Neuronal stem cell (in vitro differentiated cells): ENCODE data around the gene SDHAF2.
"Not testable (repeated sequence)": the region's sequence is repeated elsewhere in the genome, so short reads cannot be mapped to it uniquely, and the experiment has no call there.

Experiments
- DNase-seq: peaks from one replicate; pipeline ENCODE4 v3.0.0-alpha.2; 2013; ENCODE audit warnings: low spot score
- H2AFZ ChIP-seq: one replicate; pipeline ENCODE4 v1.6.1; 2013; ENCODE audit warnings: mild to moderate bottlenecking, low read length, inconsistent platforms
- H2AK5ac ChIP-seq: 2 replicates; pipeline ENCODE4 v1.6.1; 2013; ENCODE audit warnings: low read depth, mild to moderate bottlenecking, inconsistent platforms, low read length, moderate library complexity, mixed read lengths
- H2BK120ac ChIP-seq: 2 replicates; pipeline ENCODE4 v1.6.1; 2013; ENCODE audit warnings: low read depth, mild to moderate bottlenecking, inconsistent platforms, low read length, moderate library complexity, mixed read lengths
- H2BK12ac ChIP-seq: one replicate; pipeline ENCODE4 v1.6.1; 2013; ENCODE audit warnings: low read length, inconsistent platforms
- H2BK15ac ChIP-seq: 2 replicates; pipeline ENCODE4 v1.6.1; 2013; ENCODE audit warnings: mild to moderate bottlenecking, low read length, inconsistent platforms, mixed read lengths
- H2BK5ac ChIP-seq: one replicate; pipeline ENCODE4 v1.6.1; 2013; ENCODE audit warnings: inconsistent platforms, mild to moderate bottlenecking, low read length, moderate library complexity
- H3K14ac ChIP-seq: one replicate; pipeline ENCODE4 v1.6.1; 2013; ENCODE audit warnings: low read length, inconsistent platforms
- H3K18ac ChIP-seq: 2 replicates; pipeline ENCODE4 v1.6.1; 2013; ENCODE audit warnings: low read length, inconsistent platforms
- H3K23ac ChIP-seq: 2 replicates; pipeline ENCODE4 v1.6.1; 2013; ENCODE audit warnings: low read depth, mild to moderate bottlenecking, mixed read lengths, low read length, inconsistent platforms; ENCODE audit not compliant: poor library complexity
- H3K27ac ChIP-seq: replicated peaks from 3 replicates; pipeline ENCODE4 v1.5.1; 2013; ENCODE audit warnings: low read length, inconsistent platforms
- H3K27me3 ChIP-seq, 3 experiments: 2 replicates each; pipeline ENCODE4 v1.6.1; 2013; ENCODE audit warnings: low read length in 3 of 3, mild to moderate bottlenecking in 2 of 3, inconsistent platforms in 1 of 3, low read depth in 1 of 3, mixed read lengths in 1 of 3, moderate library complexity in 1 of 3; ENCODE audit not compliant: control insufficient read depth in 3 of 3, insufficient read depth in 3 of 3
- H3K36me3 ChIP-seq, 2 donors: replicated peaks in 1 of 2; 2 replicates each; pipeline ENCODE4 v1.6.1; 2013; ENCODE audit warnings: low read length in 2 of 2; ENCODE audit not compliant: control insufficient read depth in 2 of 2, insufficient read depth in 2 of 2
- H3K4ac ChIP-seq: 2 replicates; pipeline ENCODE4 v1.6.1; 2013; ENCODE audit warnings: inconsistent platforms, mild to moderate bottlenecking, low read length, moderate library complexity
- H3K4me1 ChIP-seq, 2 donors: 1 replicate in 1 of 2; 2 replicates in 1 of 2; pipeline ENCODE4 v1.6.1; 2013; ENCODE audit warnings: low read length in 2 of 2, low read depth in 1 of 2; ENCODE audit not compliant: control insufficient read depth in 2 of 2, insufficient read depth in 1 of 2
- H3K4me2 ChIP-seq: one replicate; pipeline ENCODE4 v1.6.1; 2013; ENCODE audit warnings: mild to moderate bottlenecking, low read length, inconsistent platforms; ENCODE audit not compliant: insufficient read depth, poor library complexity, severe bottlenecking
- H3K4me3 ChIP-seq, 2 donors: 2 replicates each; pipeline ENCODE4 v1.5.1; 2013; ENCODE audit warnings: low read length in 2 of 2, mild to moderate bottlenecking in 2 of 2, inconsistent platforms in 1 of 2, moderate library complexity in 1 of 2
- H3K79me1 ChIP-seq: one replicate; pipeline ENCODE4 v1.6.1; 2013; ENCODE audit warnings: low read depth, mild to moderate bottlenecking, inconsistent platforms, low read length, moderate library complexity
- H3K9ac ChIP-seq: one replicate; pipeline ENCODE4 v1.6.1; 2013; ENCODE audit warnings: mild to moderate bottlenecking, low read depth, low read length, inconsistent platforms; ENCODE audit not compliant: poor library complexity
- H3K9me3 ChIP-seq, 2 donors: replicated peaks in 1 of 2; 2 replicates each; pipeline versions ENCODE3 to v1.6.1; 2013; ENCODE audit warnings: low read length in 2 of 2, mild to moderate bottlenecking in 2 of 2, inconsistent platforms in 1 of 2, low read depth in 1 of 2, mixed read lengths in 1 of 2, moderate library complexity in 1 of 2; ENCODE audit not compliant: control insufficient read depth in 2 of 2, insufficient read depth in 1 of 2
- H4K8ac ChIP-seq: one replicate; pipeline ENCODE4 v1.6.1; 2013; ENCODE audit warnings: low read depth, mild to moderate bottlenecking, inconsistent platforms, low read length, moderate library complexity
- H4K91ac ChIP-seq: one replicate; pipeline ENCODE4 v1.6.1; 2013; ENCODE audit warnings: low read length, low read depth, mild to moderate bottlenecking, inconsistent platforms; ENCODE audit not compliant: poor library complexity
- WGBS, 2 donors: extraction: QIAGEN DNeasy Blood & Tissue Kit; methylation state at CpG; one replicate each; pipeline ENCODE4 v1.1.7; 2013; ENCODE audit warnings: missing lambda C conversion rate in 2 of 2, mixed read lengths in 1 of 2; ENCODE audit not compliant: insufficient read length in 2 of 2, insufficient replicate concordance in 1 of 2; ENCODE audit errors: extremely low coverage in 2 of 2; 5-methylcytosine and 5-hydroxymethylcytosine counted together

Gene SDHAF2

GRCh38 chr11:61430839-61431238, 915 bp downstream of the SDHAF2 start:
- not testable (repeated sequence) for H2AK5ac ChIP-seq, H4K8ac ChIP-seq, H2BK12ac ChIP-seq, H3K23ac ChIP-seq, H2BK120ac ChIP-seq, H3K14ac ChIP-seq, H3K79me1 ChIP-seq, H3K4ac ChIP-seq, H2BK15ac ChIP-seq, H2AFZ ChIP-seq, H4K91ac ChIP-seq, H3K27ac ChIP-seq, DNase-seq, H3K27me3 ChIP-seq, H2BK5ac ChIP-seq, H3K9ac ChIP-seq, H3K4me1 ChIP-seq, H3K18ac ChIP-seq, H3K9me3 ChIP-seq
- peaks cover 17 to 59% of the 10 kb centered on the region in 2 donors for H3K36me3 ChIP-seq
- peak overlapping the region; percentile 11 for H3K4me2 ChIP-seq
- H3K4me3 ChIP-seq: peak overlapping the region in 1 of 2 donors; percentile 60
- no CpG with 5 or more reads among the region's 10 CpGs for WGBS, 2 donors

DNA sequence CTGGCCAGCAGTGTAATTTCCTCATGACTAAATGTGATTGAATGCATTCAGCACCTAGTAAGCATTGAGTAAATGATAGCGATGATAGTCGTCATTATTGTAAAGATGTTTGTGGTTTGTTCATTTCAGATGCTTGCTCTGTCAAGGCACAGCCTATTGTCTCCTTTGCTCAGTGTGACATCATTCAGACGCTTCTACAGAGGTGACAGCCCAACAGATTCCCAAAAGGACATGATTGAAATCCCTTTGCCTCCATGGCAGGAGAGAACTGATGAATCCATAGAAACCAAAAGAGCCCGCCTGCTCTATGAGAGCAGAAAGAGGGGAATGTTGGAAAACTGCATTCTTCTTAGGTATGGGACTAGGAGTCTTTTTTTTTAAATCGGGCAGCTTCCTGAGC, 7.6 kb downstream of the SDHAF2 start:
- H3K27ac ChIP-seq: no peak overlapping the region
- no peak overlapping the region for H3K14ac ChIP-seq
- peaks cover 29 to 79% of the 10 kb centered on the region in 2 donors for H3K36me3 ChIP-seq
- peaks cover 2% of the 10 kb centered on the region for H3K79me1 ChIP-seq
- H3K4me3 ChIP-seq: no peak overlapping the region
- H4K91ac ChIP-seq: no peak overlapping the region
- no peak overlapping the region for H2AK5ac ChIP-seq
- peaks cover 0 to 2% of the 10 kb centered on the region in 2 donors for H3K4me1 ChIP-seq
- peaks cover 0 to 12% of the 10 kb centered on the region in 2 donors for H3K9me3 ChIP-seq
- H3K27me3 ChIP-seq: no peaks in the 10 kb centered on the region
- H4K8ac ChIP-seq: no peak overlapping the region
- no peak overlapping the region for H2BK15ac ChIP-seq
- H3K4me2 ChIP-seq: no peak overlapping the region
- no peak for DNase-seq
- no peak overlapping the region for H2BK5ac ChIP-seq
- no CpG with 5 or more reads among the region's 5 CpGs for WGBS, 2 donors
- H2BK12ac ChIP-seq: no peak overlapping the region
- no peak overlapping the region for H3K9ac ChIP-seq
- H3K18ac ChIP-seq: no peak overlapping the region
- H3K4ac ChIP-seq: no peak overlapping the region
- H3K23ac ChIP-seq: no peak overlapping the region
- no peak overlapping the region for H2AFZ ChIP-seq
- H2BK120ac ChIP-seq: no peak overlapping the region

GRCh38 chr11:61439615-61440014, 9.7 kb downstream of the SDHAF2 start:
- no peak overlapping the region for H2BK15ac ChIP-seq
- no peak overlapping the region for H3K9ac ChIP-seq
- WGBS, 2 donors: no CpG with 5 or more reads among the region's 1 CpG
- no peak overlapping the region for H3K4me3 ChIP-seq
- H3K9me3 ChIP-seq: peaks cover 0 to 16% of the 10 kb centered on the region in 2 donors
- no peak overlapping the region for H3K4me2 ChIP-seq
- H3K79me1 ChIP-seq: peaks cover 6% of the 10 kb centered on the region
- no peak overlapping the region for H2AFZ ChIP-seq
- peaks cover 0 to 2% of the 10 kb centered on the region in 2 donors for H3K4me1 ChIP-seq
- no peak overlapping the region for H3K14ac ChIP-seq
- no peak overlapping the region for H3K4ac ChIP-seq
- no peak overlapping the region for H4K91ac ChIP-seq
- DNase-seq: no peak
- no peak overlapping the region for H2BK5ac ChIP-seq
- H2AK5ac ChIP-seq: no peak overlapping the region
- no peaks in the 10 kb centered on the region for H3K27me3 ChIP-seq
- no peak overlapping the region for H3K27ac ChIP-seq
- H2BK120ac ChIP-seq: no peak overlapping the region
- no peak overlapping the region for H4K8ac ChIP-seq
- no peak overlapping the region for H3K18ac ChIP-seq
- H3K23ac ChIP-seq: no peak overlapping the region
- peaks cover 30 to 82% of the 10 kb centered on the region in 2 donors for H3K36me3 ChIP-seq
- no peak overlapping the region for H2BK12ac ChIP-seq

DNA sequence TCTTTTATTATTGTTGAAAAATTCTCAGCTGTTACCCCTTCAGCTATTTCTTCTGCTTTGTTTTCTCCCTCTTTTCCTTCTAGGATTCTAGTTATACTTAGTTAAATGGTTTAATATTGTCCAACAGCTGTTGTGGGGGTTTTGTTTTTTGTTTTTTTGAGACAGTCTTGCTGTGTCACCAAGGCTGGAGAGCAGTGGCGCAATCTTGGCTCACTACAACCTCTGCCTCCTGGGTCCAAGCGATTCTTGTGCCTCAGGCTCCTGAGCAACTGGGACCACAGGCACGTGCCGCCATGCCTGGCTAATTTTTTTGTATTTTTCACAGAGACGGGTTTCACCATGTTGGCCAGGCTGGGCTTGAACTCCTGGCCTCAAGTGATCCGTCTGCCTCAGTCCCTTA, 12.7 kb downstream of the SDHAF2 start:
- no peak for DNase-seq
- Histone ChIP-seq H3K9me3 (peaks cover 0 to 8% of the 10 kb centered on the region in 2 donors), H3K18ac (no peak overlapping the region), H3K14ac (no peak overlapping the region), H3K36me3 (peaks cover 35 to 93% of the 10 kb centered on the region in 2 donors), H3K79me1 (peaks cover 4% of the 10 kb centered on the region), H3K4ac (no peak overlapping the region), H3K23ac (no peak overlapping the region), H4K91ac (no peak overlapping the region), H2BK120ac (no peak overlapping the region), H3K27ac (no peak overlapping the region), H3K4me1 (peaks cover 3 to 7% of the 10 kb centered on the region in 2 donors), H3K27me3 (no peaks in the 10 kb centered on the region), H4K8ac (no peak overlapping the region), H3K4me2 (no peak overlapping the region), H3K4me3 (no peak overlapping the region), H2BK15ac (no peak overlapping the region), H2AFZ (no peak overlapping the region), H2BK12ac (no peak overlapping the region), H3K9ac (no peak overlapping the region), H2AK5ac (no peak overlapping the region), H2BK5ac (no peak overlapping the region)
- no CpG with 5 or more reads among the region's 6 CpGs for WGBS, 2 donors
